ENCODE measurements around the gene TENM3. TPM values are rescaled to one million over a fixed set of nuclear protein-coding genes. Genes with fewer than 3 reads are reported as not detected.

TENM3 gene
- total RNA-seq, 1 experiment from 2014 or later: not detected

GRCh38 chr4:182842104-182842600 is 599.0 kb downstream of the TENM3 start:
- H3K79me2 ChIP-seq (ENCODE audit: low read depth): no peaks in the 10 kb centered on the region
- H3K9me2 ChIP-seq (ENCODE audit: insufficient read depth): no peaks in the 10 kb centered on the region
- no peaks in the 10 kb centered on the region for H3F3A ChIP-seq (ENCODE audit: insufficient read depth, low read depth)
- H3K4me1 ChIP-seq (replicated peaks; ENCODE audit: insufficient read depth): no peaks in the 10 kb centered on the region
- TF ChIP-seq EZH2 (IDR thresholded peaks at IDR 0.05; ENCODE audit: low read depth) (no peak), CTCF (conservative IDR thresholded peaks at IDR 0.05) (no peak)
- H3K27ac ChIP-seq: no peak overlapping the region
- ChIA-PET POLR2A (ENCODE audit: unreplicated experiment) (no interaction called here), CTCF (no interaction called here)
- H3K27me3 ChIP-seq (ENCODE audit: insufficient read depth, low read depth): peaks cover 73% of the 10 kb centered on the region
- intact Hi-C loops (cut with micrococcal nuclease; ENCODE audit: unreplicated experiment): no loop called here
- no peaks in the 10 kb centered on the region for H3K9me3 ChIP-seq (ENCODE audit: insufficient read depth, low read depth)
- no peak overlapping the region for H3K4me2 ChIP-seq
- no TSS peak for BruUV-seq (replicated peaks)
- no peak overlapping the region for H3K4me3 ChIP-seq
- no peaks in the 10 kb centered on the region for H4K20me1 ChIP-seq (ENCODE audit: insufficient read depth)
- H2AFZ ChIP-seq: no peak overlapping the region
- no peaks in the 10 kb centered on the region for H3K36me3 ChIP-seq (ENCODE audit: low read depth)
- DNase-seq: no peak

- H4K20me1 ChIP-seq (ENCODE audit: insufficient read depth): no peaks in the 10 kb centered on the region
- intact Hi-C loops (cut with micrococcal nuclease; ENCODE audit: unreplicated experiment): no loop called here
- ChIA-PET POLR2A (ENCODE audit: unreplicated experiment) (no interaction called here), CTCF (no interaction called here)
- no peak overlapping the region for H2AFZ ChIP-seq
- peaks cover 75% of the 10 kb centered on the region for H3K27me3 ChIP-seq (ENCODE audit: insufficient read depth, low read depth)
- no peaks in the 10 kb centered on the region for H3K79me2 ChIP-seq (ENCODE audit: low read depth)
- BruUV-seq (replicated peaks): no TSS peak
- no peaks in the 10 kb centered on the region for H3K9me2 ChIP-seq (ENCODE audit: insufficient read depth)
- no peak for TF ChIP-seq CTCF (conservative IDR thresholded peaks at IDR 0.05)
- TF ChIP-seq EZH2 (IDR thresholded peaks at IDR 0.05; ENCODE audit: low read depth): no peak
- no peak overlapping the region for H3K4me2 ChIP-seq
- H3K36me3 ChIP-seq (ENCODE audit: low read depth): no peaks in the 10 kb centered on the region
- no peak for DNase-seq
- no peaks in the 10 kb centered on the region for H3K4me1 ChIP-seq (replicated peaks; ENCODE audit: insufficient read depth)
- H3F3A ChIP-seq (ENCODE audit: insufficient read depth, low read depth): no peaks in the 10 kb centered on the region
- H3K4me3 ChIP-seq: no peak overlapping the region
- H3K9me3 ChIP-seq (ENCODE audit: insufficient read depth, low read depth): no peaks in the 10 kb centered on the region
- no peak overlapping the region for H3K27ac ChIP-seq
Observed at GRCh38 chr4:182842759-182843390, 599.7 kb downstream of the TENM3 start.

- H4K20me1 ChIP-seq (ENCODE audit: insufficient read depth): no peaks in the 10 kb centered on the region
- no peak for TF ChIP-seq CTCF (conservative IDR thresholded peaks at IDR 0.05)
- TF ChIP-seq EZH2 (IDR thresholded peaks at IDR 0.05; ENCODE audit: low read depth): no peak
- no peaks in the 10 kb centered on the region for H3K79me2 ChIP-seq (ENCODE audit: low read depth)
- no peaks in the 10 kb centered on the region for H3K9me2 ChIP-seq (ENCODE audit: insufficient read depth)
- ChIA-PET CTCF (no interaction called here), POLR2A (ENCODE audit: unreplicated experiment) (no interaction called here)
- no peaks in the 10 kb centered on the region for H3K36me3 ChIP-seq (ENCODE audit: low read depth)
- H2AFZ ChIP-seq: no peak overlapping the region
- BruUV-seq (replicated peaks): no TSS peak
- H3K27ac ChIP-seq: no peak overlapping the region
- H3K4me1 ChIP-seq (replicated peaks; ENCODE audit: insufficient read depth): no peaks in the 10 kb centered on the region
- no peak overlapping the region for H3K4me2 ChIP-seq
- H3K9me3 ChIP-seq (ENCODE audit: insufficient read depth, low read depth): no peaks in the 10 kb centered on the region
- H3K4me3 ChIP-seq: no peak overlapping the region
- DNase-seq: no peak
- intact Hi-C loops (cut with micrococcal nuclease; ENCODE audit: unreplicated experiment): no loop called here
- H3F3A ChIP-seq (ENCODE audit: insufficient read depth, low read depth): no peaks in the 10 kb centered on the region
- peaks cover 78% of the 10 kb centered on the region for H3K27me3 ChIP-seq (ENCODE audit: insufficient read depth, low read depth)
Observed at GRCh38 chr4:182843808-182844325, 600.7 kb downstream of the TENM3 start.
